GM18526 (cell line): ENCODE results near the gene LUZP1.
A peak's percentile ranks its signal among the peaks of the same experiment; 100 is the strongest.

ENCODE experiments used
- POLR2A ChIP-seq: IDR thresholded peaks from 3 replicates; pipeline ENCODE4 v1.6.1; 2011; ENCODE audit not compliant: insufficient read length; ENCODE audit errors: extremely low read depth

LUZP1 gene

DNA sequence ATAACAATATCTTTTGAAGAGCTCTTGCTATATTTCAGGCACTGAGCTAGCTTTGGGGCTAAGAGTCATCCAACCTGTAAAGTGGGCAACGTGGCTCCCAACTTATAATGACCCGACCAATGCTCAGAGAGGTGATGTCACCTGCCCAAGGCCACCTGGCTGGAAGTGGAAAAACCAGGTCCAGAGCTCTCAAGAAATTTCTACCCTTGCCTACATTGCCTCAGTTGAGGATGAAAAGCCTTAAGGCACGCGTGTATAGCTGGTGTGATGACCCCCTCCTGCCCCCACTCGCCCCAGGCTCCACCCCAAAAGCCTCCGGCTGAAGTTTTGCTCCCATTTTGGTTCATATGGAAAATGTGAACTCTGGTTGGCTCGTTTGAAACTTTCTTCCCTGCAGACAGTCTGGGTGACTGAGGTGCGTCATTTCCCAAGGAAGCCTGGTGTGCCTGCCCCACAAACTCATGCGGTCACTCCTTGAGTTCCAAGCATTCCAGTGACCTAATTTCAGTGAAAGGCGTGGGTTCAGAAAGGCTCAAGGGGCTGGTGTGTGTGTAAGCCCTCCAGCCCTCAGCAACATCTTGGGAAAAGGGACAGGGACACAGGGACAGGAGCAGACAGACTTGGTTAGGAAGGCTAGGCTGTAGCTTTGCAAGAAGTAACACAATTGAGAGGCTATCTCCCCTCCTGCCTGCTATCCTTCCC lies 28.1 kb upstream of the LUZP1 start:
- TF ChIP-seq POLR2A = no peak

GRCh38 chr1:23194119-23194984 lies 25.7 kb upstream of the LUZP1 start:
- TF ChIP-seq POLR2A = no peak

- no peak for TF ChIP-seq POLR2A
Measured at GRCh38 chr1:23193391-23194118, 24.9 kb upstream of the LUZP1 start.

DNA sequence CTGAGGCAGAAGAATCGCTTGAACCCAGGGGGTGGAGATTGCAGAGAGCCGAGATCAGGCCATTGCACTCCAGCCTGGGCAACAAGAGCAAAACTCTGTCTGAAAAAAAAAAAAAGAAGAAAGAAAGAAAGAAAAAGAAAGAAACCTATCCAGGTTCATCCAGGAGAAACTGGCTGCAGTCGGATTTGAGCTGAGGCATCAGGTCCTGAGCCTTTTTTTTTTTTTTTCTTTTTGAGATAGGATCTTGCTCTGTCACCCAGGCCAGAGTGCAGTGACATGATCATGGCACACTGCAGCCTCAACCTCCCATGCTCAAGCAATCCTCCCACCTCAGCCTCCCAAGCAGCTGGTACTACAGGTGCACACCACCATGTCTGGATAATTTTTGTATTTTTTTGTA lies 22.5 kb upstream of the LUZP1 start:
- no peak for TF ChIP-seq POLR2A

GRCh38 chr1:23188434-23188884 lies 19.8 kb upstream of the LUZP1 start:
- no peak for TF ChIP-seq POLR2A

DNA sequence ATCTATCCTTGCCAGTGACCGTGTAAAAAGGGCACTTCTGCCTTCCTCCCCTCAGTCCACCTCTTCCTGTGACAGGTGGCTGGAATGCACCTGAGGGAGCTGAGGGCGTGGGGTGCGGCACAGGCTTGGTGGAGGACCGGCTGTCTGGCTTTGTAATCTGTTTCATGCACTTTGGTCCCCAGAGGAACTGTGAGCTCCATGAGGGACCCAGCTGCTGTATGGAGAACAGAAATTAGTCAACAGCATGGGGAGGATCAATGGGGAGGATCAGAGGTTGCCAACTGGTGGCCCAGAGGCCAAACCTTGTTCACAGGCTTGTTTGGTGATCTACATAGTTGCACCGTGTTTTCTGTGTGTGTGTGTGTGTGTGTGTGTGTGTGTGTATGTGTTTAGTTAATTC lies 19.0 kb upstream of the LUZP1 start:
- no peak for TF ChIP-seq POLR2A

DNA sequence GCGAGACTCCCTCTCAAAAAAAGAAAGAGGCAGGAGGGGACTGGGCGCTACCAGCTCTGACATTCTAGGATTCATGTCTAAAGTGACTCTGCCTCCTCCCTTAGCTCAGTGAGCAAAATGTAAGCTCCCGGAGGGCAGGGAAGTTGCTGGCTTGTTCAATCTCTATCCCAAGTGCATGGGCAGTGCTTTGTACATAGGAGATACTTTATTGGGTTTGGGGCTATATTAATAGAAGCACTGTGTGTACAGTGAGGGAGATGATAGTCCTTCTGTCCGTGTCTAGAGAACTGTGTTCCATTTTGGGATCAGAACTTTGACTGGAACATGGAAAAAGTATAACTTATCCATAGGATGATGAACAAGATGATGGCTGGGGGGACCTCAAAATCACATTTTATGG lies 16.7 kb upstream of the LUZP1 start:
- TF ChIP-seq POLR2A = no peak

GRCh38 chr1:23184212-23184934 lies 15.7 kb upstream of the LUZP1 start:
- TF ChIP-seq POLR2A = no peak

GRCh38 chr1:23179862-23180261 lies 11.2 kb upstream of the LUZP1 start:
- TF ChIP-seq POLR2A = no peak

DNA sequence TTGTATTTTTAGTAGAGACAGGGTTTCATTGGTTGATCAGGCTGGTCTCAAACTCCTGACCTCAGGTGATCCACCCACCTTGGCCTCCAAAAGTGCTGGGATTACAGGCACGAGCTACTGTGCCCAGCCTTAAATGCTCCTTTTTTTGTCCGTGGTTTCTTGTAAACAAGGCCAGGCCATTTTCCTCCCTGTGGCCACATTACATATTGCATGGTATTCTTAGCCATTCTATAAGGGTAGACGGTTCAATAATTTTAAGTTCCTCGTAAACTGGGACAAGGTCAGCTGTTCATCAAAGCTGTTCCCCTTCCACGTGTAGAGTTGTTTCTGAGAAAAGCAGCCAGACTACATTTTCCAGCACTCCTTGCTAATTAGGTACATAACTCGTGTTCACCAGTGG lies 10.3 kb upstream of the LUZP1 start:
- no peak for TF ChIP-seq POLR2A

DNA sequence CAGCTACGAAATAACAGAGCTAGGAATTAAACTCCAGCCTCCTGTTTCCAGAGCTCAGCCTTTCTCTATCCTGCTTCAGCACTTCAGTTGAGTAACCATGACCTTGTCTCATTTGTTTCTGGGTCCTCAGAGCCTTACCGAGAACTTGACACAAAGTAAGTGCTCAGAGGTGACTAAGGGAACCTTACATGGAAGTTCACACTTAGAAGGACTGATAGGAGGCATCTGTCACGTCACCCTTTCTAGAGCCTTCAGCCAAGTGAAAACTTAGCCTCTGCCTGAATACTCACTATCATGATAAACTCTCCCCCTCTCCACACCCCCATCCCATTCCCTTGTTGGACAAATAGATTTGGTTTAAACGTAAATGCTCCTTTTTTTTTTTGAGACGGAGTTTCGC lies 9.8 kb upstream of the LUZP1 start:
- no peak for TF ChIP-seq POLR2A

GRCh38 chr1:23177438-23178380 lies 9.1 kb upstream of the LUZP1 start:
- peak; percentile 36 for TF ChIP-seq POLR2A

DNA sequence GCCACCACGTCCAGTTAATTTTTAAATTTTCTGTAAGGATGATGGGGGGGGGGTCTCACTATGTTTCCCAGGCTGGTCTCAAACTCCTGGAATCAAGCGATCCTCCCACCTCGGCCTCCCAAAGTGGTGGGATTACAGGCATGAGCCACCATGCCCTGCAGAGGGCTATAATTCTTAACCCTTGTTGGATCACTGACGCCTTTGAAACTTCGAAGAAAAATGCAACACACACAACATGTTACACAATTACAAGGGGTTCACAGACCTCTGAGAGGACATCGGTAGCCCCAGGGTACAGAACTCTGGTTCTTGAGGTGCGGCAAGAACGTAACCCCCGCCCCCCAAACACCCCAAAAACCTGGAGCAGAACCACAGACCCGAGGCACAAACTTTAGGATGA lies 8.4 kb upstream of the LUZP1 start:
- TF ChIP-seq POLR2A = no peak
